Medulla oblongata (tissue), 1 donor: Measurements from ENCODE around the gene TTLL5.

Source experiments
- DNase-seq: peaks from one replicate; pipeline ENCODE4 v3.0.0-alpha.2; 2015; ENCODE audit errors: extremely low spot score

The TTLL5 gene

GRCh38 chr14:75732888-75733287 is 71.8 kb downstream of the TTLL5 start:
- DNase-seq = no peak

- no peak for DNase-seq
These were observed 73.8 kb downstream of the TTLL5 start for GRCh38 chr14:75734854-75735253.

- no peak for DNase-seq
These were observed 75.9 kb downstream of the TTLL5 start for GRCh38 chr14:75736845-75737485.

GRCh38 chr14:75738192-75738591 is 77.1 kb downstream of the TTLL5 start:
- DNase-seq = no peak

- DNase-seq = no peak
These were observed 81.8 kb downstream of the TTLL5 start for GRCh38 chr14:75742867-75743266.

GRCh38 chr14:75747899-75748298 is 86.9 kb downstream of the TTLL5 start:
- DNase-seq = no peak

GRCh38 chr14:75748336-75748735 is 87.3 kb downstream of the TTLL5 start:
- no peak for DNase-seq

GRCh38 chr14:75751296-75751695 is 90.2 kb downstream of the TTLL5 start:
- DNase-seq = no peak

- no peak for DNase-seq
These were observed 91.0 kb downstream of the TTLL5 start for GRCh38 chr14:75752086-75752485.

- no peak for DNase-seq
These were observed 92.0 kb downstream of the TTLL5 start for GRCh38 chr14:75752907-75753594.

- DNase-seq = no peak
These were observed 92.7 kb downstream of the TTLL5 start for GRCh38 chr14:75753696-75754095.

- no peak for DNase-seq
These were observed 96.8 kb downstream of the TTLL5 start for GRCh38 chr14:75757644-75758402.

- DNase-seq = no peak
These were observed 103.0 kb downstream of the TTLL5 start for GRCh38 chr14:75764020-75764419.

GRCh38 chr14:75769047-75769685 is 108.1 kb downstream of the TTLL5 start:
- DNase-seq = no peak

- DNase-seq = no peak
These were observed 109.6 kb downstream of the TTLL5 start for GRCh38 chr14:75770635-75771034.

GRCh38 chr14:75771595-75771994 is 110.5 kb downstream of the TTLL5 start:
- DNase-seq = peak; percentile 30

GRCh38 chr14:75773046-75773445 is 112.0 kb downstream of the TTLL5 start:
- DNase-seq = no peak

- DNase-seq = no peak
These were observed 120.0 kb downstream of the TTLL5 start for GRCh38 chr14:75781096-75781495.

GRCh38 chr14:75783184-75783583 is 122.1 kb downstream of the TTLL5 start:
- no peak for DNase-seq

- DNase-seq = no peak
These were observed 122.7 kb downstream of the TTLL5 start for GRCh38 chr14:75783602-75784313.

- DNase-seq = no peak
These were observed 123.3 kb downstream of the TTLL5 start for GRCh38 chr14:75784314-75784686.

- peak; percentile 37 for DNase-seq
These were observed 132.8 kb downstream of the TTLL5 start for GRCh38 chr14:75793806-75794205.
